H7 (cell line): ENCODE results near the gene ZNF764. TPM values are rescaled to one million over a fixed set of nuclear protein-coding genes. Genes with fewer than 3 reads are reported as not detected.

Experiments
- DNase-seq: peaks from one replicate; pipeline ENCODE4 v3.0.0; 2012
- H3K27me3 ChIP-seq: 2 replicates; pipeline ENCODE4 v1.6.0; 2011; ENCODE audit warnings: mild to moderate bottlenecking, low read length; ENCODE audit not compliant: control insufficient read depth, insufficient read depth
- H3K36me3 ChIP-seq: replicated peaks from 2 replicates; pipeline ENCODE4 v1.5.1; 2011; ENCODE audit warnings: low read length; ENCODE audit not compliant: control insufficient read depth, insufficient read depth
- H3K4me3 ChIP-seq: 2 replicates; pipeline ENCODE4 v1.5.1; 2011; ENCODE audit warnings: low read depth, mild to moderate bottlenecking, control low read depth, low read length, moderate library complexity; ENCODE audit not compliant: insufficient read depth
- total RNA-seq: library from RNA; depleted of rRNA; stranded (reverse); fragments of >200 nt; shearing (Covaris generic); gene quantifications from 2 replicates; pipeline ENCODE4 v1.2.3, GENCODE V29; 2014

ZNF764 gene
- total RNA-seq, 1 experiment from 2014 or later = 10.2 TPM

- Histone ChIP-seq H3K36me3 (peaks cover 7% of the 10 kb centered on the region), H3K4me3 (peak overlapping the region; percentile 95), H3K27me3 (no peaks in the 10 kb centered on the region)
- DNase-seq = peak; percentile 80
These were observed 26.8 kb upstream of the ZNF764 start for GRCh38 chr16:30585022-30585399.

DNA sequence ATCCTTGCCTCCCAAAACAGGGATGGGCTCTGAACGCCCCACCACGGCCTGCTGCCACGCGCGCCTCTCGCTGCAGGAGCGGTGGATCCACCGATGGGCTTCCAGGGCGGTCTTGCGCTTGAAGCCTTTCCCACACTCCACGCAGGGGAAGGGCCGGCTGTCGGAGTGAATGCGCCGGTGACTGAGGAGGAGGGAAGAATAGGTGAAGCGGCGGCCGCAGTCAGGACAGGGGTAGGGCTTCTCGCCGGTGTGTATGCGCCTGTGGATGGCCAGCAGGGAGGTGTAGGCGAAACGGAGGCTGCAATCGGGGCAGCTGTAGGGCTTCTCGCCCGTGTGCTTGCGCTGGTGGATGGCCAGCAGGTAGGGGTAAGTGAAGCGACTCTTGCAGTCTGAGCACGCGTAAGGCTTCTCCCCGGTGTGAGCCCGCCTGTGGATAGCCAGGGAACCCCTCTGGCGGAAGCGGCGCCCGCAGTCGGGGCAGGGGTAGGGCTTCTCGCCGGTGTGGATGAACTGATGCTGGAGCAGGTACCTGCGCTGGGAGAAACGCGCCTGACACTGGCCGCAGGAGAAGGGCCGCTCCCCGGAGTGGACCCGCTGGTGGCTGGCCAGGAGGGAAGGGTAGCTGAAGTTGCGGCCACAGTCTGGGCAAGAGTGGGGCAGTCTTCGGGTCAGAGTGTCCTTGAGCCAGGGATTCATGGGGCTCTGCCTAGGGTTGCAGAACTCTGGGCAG is 24.6 kb upstream of the ZNF764 start:
- H3K27me3 ChIP-seq = no peaks in the 10 kb centered on the region
- no peak overlapping the region for H3K4me3 ChIP-seq
- peaks cover 7% of the 10 kb centered on the region for H3K36me3 ChIP-seq
- DNase-seq = peak; percentile 33

DNA sequence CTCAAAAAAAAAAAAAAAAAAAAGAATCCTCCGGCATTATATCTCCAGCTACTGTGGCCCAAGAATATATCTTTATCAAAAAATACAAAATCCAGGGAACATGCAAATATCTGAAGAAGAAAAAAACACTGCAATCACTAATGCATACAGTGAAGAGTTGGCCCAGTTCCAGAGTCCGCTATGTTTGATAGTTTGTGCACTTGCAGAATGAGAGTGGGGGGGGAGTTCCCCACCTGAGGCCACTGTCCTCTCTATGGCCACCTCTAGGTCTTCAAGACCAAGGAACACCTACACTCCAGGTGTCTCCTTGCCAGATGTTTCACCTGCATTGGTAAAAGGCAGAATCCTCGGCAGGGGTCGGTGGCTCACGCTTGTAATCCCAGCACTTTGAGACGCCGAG is 23.3 kb upstream of the ZNF764 start:
- no peaks in the 10 kb centered on the region for H3K27me3 ChIP-seq
- DNase-seq = no peak
- no peak overlapping the region for H3K4me3 ChIP-seq
- H3K36me3 ChIP-seq = peaks cover 7% of the 10 kb centered on the region

GRCh38 chr16:30574678-30575077 is 16.5 kb upstream of the ZNF764 start:
- H3K36me3 ChIP-seq = no peaks in the 10 kb centered on the region; the same call in 1 of the 2 replicates
- H3K27me3 ChIP-seq = no peaks in the 10 kb centered on the region
- DNase-seq = no peak
- H3K4me3 ChIP-seq = no peak overlapping the region

DNA sequence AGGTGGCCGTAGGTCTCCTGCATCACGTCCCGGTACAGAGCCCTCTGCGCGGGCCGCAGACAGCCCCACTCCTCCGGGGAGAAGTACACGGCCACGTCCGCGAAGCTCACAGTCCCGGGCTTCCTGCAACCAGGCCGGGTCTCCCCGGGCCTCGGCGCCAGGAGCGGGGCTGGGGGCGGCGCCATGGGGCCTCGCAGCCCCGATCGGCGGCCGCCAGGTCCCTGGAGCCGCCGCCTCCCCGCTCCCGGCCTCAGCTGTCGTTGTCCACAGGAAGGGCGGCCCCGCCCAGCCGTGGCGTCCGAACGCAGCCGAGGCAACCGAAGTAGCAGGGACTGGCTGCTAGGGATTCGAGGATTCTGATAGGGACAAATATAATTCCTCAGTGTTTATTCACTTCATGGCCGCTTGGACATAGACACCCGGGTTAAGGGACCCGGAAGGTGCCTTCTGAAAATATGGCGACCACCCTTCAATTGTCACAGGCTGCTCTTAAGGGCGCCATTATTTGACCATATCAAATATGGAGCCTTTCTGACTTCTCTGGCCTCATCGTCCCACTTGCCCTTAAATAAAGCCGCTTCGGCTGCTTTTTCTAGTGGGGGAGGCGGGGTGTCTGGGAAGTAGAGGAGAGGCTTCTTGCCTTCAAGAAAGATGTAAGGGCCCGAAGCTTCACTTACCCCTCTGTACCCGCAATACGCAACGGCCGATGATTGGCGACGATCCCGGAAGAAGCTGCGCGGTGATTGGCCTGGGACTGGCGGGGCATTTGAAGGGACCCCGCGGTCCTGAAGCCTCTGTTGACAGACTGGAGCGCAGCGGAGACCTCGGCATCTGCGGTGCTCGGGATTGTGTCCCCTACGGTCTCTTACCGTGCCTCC is 13.5 kb upstream of the ZNF764 start, which contains the start of gene ZNF688:
TSS of gene ZNF688 (minus strand) at position 270 of the 878 bp plus-strand sequence. CDS start at position 185, 85 bp downstream.
- no peaks in the 10 kb centered on the region; the same call in 1 of the 2 replicates for H3K36me3 ChIP-seq
- no peaks in the 10 kb centered on the region for H3K27me3 ChIP-seq
- peak within 1 kb of the TSS; percentile 67 for H3K4me3 ChIP-seq
- DNase-seq = peak; percentile 98

- Histone ChIP-seq H3K27me3 (no peaks in the 10 kb centered on the region), H3K36me3 (no peaks in the 10 kb centered on the region; the same call in 1 of the 2 replicates), H3K4me3 (peak overlapping the region; percentile 67)
- peak; percentile 81 for DNase-seq
These were observed 12.7 kb upstream of the ZNF764 start for GRCh38 chr16:30570636-30571444.

GRCh38 chr16:30569746-30570635 is 11.8 kb upstream of the ZNF764 start:
- Histone ChIP-seq H3K27me3 (no peaks in the 10 kb centered on the region), H3K36me3 (no peaks in the 10 kb centered on the region; the same call in 1 of the 2 replicates), H3K4me3 (no peak overlapping the region)
- peak; percentile 56 for DNase-seq

GRCh38 chr16:30569281-30569680 is 11.1 kb upstream of the ZNF764 start:
- Histone ChIP-seq H3K27me3 (no peaks in the 10 kb centered on the region), H3K36me3 (no peaks in the 10 kb centered on the region; the same call in 1 of the 2 replicates), H3K4me3 (no peak overlapping the region)
- no peak for DNase-seq

DNA sequence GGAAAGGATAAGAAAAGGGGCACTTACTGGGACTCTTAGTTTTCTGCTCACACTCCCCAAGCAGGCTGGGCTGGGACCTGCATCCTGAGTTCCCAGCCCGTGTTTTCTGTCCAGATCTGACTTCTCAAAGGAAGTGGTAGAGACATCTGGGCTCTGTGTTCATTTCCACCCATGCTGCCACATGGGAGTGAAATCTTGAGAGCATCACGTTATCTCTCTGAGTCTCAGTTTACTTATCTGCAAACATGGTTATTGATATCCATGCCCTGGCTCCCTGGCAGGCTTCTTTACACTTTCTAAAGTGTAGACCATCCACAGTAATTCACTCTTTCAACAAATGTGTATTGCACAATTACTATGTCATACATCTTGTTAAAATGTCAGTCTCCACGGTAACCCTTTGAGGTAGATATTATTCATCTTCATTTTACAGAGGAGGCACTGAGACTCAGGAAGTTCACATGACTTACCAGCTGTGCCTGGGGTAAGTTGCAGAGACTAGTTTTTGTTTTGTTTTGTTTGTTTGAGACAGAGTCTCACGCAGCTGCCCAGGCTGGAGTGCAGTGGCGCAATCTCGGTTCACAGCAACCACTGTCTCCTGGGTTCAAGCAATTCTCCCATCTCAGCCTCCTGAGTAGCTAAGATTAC is 9.9 kb upstream of the ZNF764 start:
- Histone ChIP-seq H3K4me3 (no peak overlapping the region), H3K36me3 (no peaks in the 10 kb centered on the region), H3K27me3 (no peaks in the 10 kb centered on the region)
- no peak for DNase-seq

DNA sequence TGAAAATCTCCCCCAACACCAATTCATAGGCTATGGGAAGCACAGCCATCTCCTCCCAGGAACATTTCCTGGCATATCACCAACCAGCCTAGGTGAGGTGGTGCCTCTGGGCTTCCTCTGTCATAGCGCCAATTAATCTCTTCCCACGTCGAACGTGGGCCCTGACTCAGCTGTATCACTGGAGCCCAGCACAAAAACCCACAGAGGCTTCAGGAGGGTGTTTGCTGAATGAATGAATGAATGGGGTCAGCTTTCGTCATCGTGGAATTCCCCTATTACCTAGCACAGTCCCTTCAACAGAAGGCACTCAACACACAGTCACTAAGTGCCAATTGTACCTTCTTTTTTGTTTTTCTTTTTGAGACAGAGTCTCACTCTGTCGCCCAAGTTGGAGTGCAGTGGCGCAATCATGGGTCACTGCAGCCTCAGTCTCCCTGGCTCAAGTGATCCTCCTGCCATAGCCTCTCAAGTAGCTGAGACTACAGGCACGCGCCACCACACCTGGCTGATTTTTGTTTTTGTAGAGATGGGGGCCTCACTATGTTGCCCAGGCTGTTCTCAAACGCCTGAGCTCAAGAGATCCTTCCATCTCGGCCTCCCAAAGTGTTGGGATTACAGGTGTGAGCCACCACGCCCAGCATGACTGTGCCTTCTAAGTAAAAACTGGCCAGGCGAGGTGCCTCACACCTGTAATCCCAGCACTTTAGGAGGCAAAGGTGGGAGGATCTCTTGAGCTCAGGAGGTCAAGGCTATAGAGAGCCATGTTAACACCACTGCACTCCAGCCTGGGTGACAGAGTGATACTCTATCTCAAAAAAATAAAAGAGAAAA is 9.2 kb upstream of the ZNF764 start:
- DNase-seq = no peak
- H3K4me3 ChIP-seq = no peak overlapping the region
- no peaks in the 10 kb centered on the region for H3K27me3 ChIP-seq
- H3K36me3 ChIP-seq = no peaks in the 10 kb centered on the region

GRCh38 chr16:30566531-30566930 is 8.4 kb upstream of the ZNF764 start:
- Histone ChIP-seq H3K36me3 (no peaks in the 10 kb centered on the region), H3K27me3 (no peaks in the 10 kb centered on the region), H3K4me3 (no peak overlapping the region)
- DNase-seq = no peak

DNA sequence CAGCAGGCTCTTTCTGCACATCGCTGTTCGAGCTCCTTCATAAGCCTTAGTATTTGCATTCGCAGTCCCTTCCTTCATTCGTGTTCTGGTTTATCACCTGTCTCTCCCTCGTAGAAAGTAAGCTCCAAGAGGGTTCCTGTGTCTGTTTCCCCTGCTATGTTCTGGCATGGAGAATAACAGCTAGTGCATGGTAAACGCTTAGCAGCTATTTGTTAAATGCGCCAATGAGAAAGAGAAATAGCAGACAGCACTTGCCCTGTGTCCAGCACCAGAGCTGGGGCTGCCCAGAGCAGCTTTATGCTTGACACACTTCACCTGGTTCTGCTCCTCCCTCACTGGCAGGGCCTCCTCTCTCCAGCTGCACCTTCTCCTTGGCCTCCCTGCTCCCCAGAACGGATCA is 7.8 kb upstream of the ZNF764 start:
- no peaks in the 10 kb centered on the region for H3K27me3 ChIP-seq
- no peak overlapping the region for H3K4me3 ChIP-seq
- H3K36me3 ChIP-seq = no peaks in the 10 kb centered on the region
- no peak for DNase-seq
